Measurements from ENCODE around the gene KIF4A. TPM values are rescaled to one million over a fixed set of nuclear protein-coding genes. Genes with fewer than 3 reads are reported as not detected.
A peak's percentile ranks its signal among the peaks of the same experiment; 100 is the strongest.

KIF4A gene
- total RNA-seq, 1 experiment from 2014 or later, result 63.1 TPM

DNA sequence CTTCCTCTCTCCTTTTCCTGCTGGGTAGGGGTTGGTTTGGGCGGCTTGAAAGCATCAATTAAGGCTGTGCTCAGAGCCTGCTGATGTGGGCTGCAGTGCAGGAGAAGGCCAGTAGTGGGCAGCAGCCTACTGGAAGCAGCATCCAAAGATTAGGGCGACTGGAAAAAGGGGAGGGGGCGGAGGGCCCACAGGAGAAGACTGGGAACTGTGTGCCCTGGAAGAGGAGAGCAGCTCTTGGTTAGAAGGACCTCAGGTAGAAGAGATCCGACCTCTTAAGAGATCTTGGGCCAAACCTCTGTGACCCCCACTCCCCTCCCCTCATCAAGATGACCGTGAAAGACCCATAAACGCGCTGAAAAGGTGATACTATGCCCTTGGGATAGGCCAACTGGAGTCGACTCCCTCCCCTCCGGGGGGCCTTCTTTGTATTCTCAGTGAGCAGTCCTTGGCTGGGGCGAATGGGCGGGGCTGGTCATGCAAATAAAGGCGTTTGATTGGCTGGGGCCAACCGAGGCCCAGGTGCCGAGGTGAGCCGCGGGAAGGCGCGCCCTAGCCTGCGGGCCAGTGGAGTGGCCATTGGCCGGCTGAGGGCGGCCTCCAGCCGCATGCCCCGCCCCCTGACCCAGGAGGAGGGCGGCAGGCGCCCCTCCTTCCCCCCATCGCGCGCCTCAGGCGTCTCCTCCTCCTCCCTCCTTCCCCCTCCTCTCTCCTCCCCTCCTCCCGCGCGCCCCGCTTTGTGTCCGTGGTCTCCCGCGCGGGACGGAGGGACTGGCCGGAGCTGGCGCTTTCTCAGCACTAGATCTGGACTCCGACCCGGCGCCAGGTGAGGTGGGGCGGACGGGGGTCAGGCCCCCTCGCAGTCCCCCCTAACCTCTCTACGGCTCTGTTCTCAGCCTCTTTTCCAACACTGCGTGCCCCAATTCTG lies 164.8 kb downstream of the KIF4A start:
- Histone ChIP-seq H3K36me3 (peaks cover 2% of the 10 kb centered on the region; the same call in 1 of the 2 replicates), H3K27ac (peak overlapping the region; percentile 81), H3K4me3 (peak overlapping the region; percentile 82), H3K4me1 (peaks cover 8% of the 10 kb centered on the region; the same call in 1 of the 2 replicates), H3K9me3 (replicated peaks) (no peaks in the 10 kb centered on the region), H3K27me3 (no peaks in the 10 kb centered on the region)
- peak; percentile 92 to 95 for DNase-seq

DNA sequence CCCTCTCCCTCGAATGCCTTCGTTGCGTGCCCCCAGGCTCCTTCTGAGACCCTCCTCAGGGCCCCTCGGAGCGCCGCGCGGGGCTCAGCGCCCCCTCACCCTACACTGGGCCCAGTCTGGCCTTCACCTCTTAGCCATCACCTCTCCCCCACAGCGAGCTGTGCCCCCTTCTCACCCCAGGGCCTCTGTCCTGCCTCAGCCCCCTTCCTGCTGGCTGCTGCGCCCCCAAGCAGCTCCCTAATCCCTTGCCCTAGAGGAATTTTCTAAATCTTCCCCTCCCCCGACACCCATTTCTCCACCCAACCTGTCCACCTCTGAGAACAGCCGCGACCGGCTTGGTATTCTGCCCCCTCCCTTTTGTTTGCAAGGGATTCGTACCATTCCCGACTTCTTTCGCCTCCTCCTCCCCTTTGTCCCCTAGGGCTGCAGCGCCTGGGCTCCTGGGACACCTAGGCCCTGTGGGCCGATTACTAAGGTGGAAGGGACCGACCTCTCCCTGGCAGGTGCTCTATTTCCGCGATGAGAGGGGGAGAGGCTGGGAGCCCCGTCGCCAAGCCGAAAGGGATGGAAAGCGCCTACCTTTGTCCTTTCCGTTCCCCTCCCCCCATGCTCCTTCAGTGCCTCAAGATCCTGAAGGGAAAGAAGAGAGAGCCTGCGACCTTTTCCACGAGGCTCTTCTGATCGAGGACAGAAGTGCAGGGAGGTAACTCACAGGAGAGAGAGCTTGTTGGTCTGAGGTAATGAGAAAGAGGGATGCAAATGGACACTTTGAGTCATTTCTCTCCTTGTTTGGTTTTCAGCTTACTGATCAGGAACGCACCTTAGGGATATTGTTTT lies 165.7 kb downstream of the KIF4A start:
- DNase-seq, result peak in 1 of 2 experiments; percentile 36
- H3K4me3 ChIP-seq, result peak overlapping the region; percentile 82
- peaks cover 5% of the 10 kb centered on the region; the same call in 1 of the 2 replicates for H3K36me3 ChIP-seq
- H3K27ac ChIP-seq, result peak overlapping the region; percentile 81
- no peaks in the 10 kb centered on the region for H3K9me3 ChIP-seq (replicated peaks)
- peaks cover 8% of the 10 kb centered on the region; the same call in 1 of the 2 replicates for H3K4me1 ChIP-seq
- H3K27me3 ChIP-seq, result no peaks in the 10 kb centered on the region

DNA sequence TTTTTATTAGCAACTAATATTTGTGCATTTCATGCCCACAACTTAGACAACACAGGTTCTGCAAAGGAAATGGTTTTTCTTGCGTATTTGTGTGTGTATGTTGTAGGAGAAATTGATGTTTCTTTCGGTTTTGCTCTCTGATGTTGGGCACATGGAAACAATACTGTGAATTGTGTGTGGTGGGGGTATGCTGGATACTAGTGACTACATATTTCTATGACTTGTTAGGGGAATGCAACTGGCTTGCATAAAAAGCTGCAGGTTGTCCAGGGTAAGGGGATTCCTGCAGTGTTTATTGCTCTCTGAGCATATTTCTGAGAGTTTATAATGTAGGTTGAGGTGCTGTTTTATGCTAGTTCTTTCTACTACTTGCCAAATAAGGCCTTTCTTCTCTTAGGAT lies 166.4 kb downstream of the KIF4A start:
- DNase-seq, result no peak
- Histone ChIP-seq H3K36me3 (peaks cover 12% of the 10 kb centered on the region; the same call in 1 of the 2 replicates), H3K9me3 (replicated peaks) (no peaks in the 10 kb centered on the region), H3K27ac (no peak overlapping the region), H3K4me3 (peak overlapping the region; percentile 82), H3K4me1 (peaks cover 8% of the 10 kb centered on the region; the same call in 1 of the 2 replicates), H3K27me3 (no peaks in the 10 kb centered on the region)

DNA sequence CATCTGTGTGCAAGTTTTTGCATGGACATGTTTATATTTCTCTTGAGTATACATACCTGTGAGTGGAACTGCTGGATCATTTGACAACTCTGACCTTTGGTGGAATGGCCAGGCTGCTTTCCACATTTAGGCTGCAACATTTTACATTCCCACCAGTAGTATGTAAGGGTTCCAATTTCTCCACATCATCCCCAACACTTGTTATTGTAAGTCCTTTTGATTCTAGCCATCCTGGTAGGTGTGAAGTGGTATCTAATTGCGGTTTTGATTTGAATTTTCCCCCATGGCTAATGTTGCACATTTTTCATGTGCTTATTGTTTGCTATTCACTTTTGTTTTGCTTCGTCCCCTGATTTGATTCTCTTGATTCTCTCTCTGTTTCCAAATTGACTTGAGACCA lies 171.1 kb downstream of the KIF4A start:
- Histone ChIP-seq H3K27ac (no peak overlapping the region), H3K9me3 (replicated peaks) (no peaks in the 10 kb centered on the region), H3K36me3 (peaks cover 18% of the 10 kb centered on the region; the same call in 1 of the 2 replicates), H3K4me1 (peaks cover 3% of the 10 kb centered on the region; the same call in 1 of the 2 replicates), H3K27me3 (no peaks in the 10 kb centered on the region), H3K4me3 (no peak overlapping the region)
- no peak for DNase-seq

DNA sequence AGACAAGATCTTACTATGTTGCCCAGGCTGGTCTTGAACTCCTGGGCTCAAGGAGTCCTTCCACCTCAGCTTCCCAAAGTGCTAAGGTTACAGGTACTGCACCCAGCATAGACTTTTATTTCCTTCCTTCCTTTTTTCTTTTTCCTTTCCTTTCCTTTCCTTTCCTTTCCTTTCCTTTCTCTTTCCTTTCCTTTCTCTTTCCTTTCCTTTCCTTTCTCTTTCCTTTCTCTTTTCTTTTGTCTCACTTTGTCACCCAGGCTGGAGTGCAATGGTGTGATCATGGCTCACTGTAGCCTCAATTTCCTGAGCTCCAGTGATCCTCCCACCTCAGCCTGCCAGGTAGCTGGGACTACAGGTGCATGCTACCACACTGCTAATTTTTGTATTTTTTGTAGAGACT lies 174.1 kb downstream of the KIF4A start:
- no peaks in the 10 kb centered on the region for H3K9me3 ChIP-seq (replicated peaks)

DNA sequence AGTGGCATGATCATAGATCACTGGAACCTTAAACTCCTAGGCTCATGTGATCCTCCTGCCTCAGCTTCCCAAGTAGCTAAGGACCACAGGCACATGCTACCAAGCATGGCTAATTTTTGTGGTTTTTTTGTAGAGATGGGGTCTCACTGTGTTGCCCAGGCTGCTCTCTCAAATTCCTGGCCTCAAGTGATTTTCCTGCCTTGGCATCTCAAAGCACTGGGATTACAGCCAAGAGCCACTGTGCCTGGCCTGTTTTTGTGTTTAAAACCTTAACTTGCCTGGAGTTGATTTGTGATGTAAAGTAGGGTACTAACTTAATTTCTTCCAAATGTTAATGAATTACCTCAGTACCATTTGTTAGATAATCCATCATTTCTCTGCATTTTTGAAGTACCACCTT lies 177.1 kb downstream of the KIF4A start:
- H3K4me3 ChIP-seq, result no peak overlapping the region
- peaks cover 4% of the 10 kb centered on the region; the same call in 1 of the 2 replicates for H3K4me1 ChIP-seq
- no peak for DNase-seq
- peaks cover 9% of the 10 kb centered on the region; the same call in 1 of the 2 replicates for H3K36me3 ChIP-seq
- H3K9me3 ChIP-seq (replicated peaks), result no peaks in the 10 kb centered on the region
- H3K27me3 ChIP-seq, result no peaks in the 10 kb centered on the region
- H3K27ac ChIP-seq, result no peak overlapping the region

More for the DNA sequence above, 174.1 kb downstream of the KIF4A start:
- no peak for DNase-seq
- H3K4me3 ChIP-seq, result no peak overlapping the region
- peaks cover 19% of the 10 kb centered on the region for H3K36me3 ChIP-seq
- no peaks in the 10 kb centered on the region for H3K4me1 ChIP-seq
- no peak overlapping the region for H3K27ac ChIP-seq
- no peaks in the 10 kb centered on the region for H3K27me3 ChIP-seq

DNA sequence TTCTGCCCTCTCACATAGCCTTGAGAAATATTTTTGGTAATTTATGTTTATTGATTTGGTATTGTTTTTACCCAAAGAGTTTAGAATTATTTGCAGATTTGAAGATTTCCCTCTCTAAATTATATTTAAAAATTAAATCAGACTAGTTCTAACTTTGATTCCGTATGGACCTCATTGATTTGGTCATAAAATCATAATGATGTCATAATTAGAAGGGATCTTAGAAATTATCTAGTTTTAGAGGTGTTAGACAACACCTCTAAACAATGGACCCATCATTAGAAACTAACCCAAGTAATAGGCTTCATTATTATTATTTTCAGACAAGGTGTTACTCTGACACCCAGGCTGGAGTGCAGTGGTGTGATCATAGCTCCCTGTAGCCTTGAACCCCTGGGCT lies 178.8 kb downstream of the KIF4A start:
- Histone ChIP-seq H3K4me1 (peaks cover 4% of the 10 kb centered on the region; the same call in 1 of the 2 replicates), H3K9me3 (replicated peaks) (no peaks in the 10 kb centered on the region), H3K27me3 (no peaks in the 10 kb centered on the region), H3K27ac (no peak overlapping the region), H3K4me3 (no peak overlapping the region), H3K36me3 (peaks cover 9% of the 10 kb centered on the region; the same call in 1 of the 2 replicates)
- DNase-seq, result no peak

Other genes with a start within 250 kb of the KIF4A start
- not detected in 2 replicates for gene AWAT2, start 240.2 kb upstream of the KIF4A start, total RNA-seq (2014; rRNA removed; shearing (Covaris generic))
- gene OTUD6A, start 227.6 kb upstream of the KIF4A start, total RNA-seq (2014; rRNA removed; shearing (Covaris generic)), result not detected in 2 replicates
- gene IGBP1, start 156.7 kb upstream of the KIF4A start, total RNA-seq (2014; rRNA removed; shearing (Covaris generic)), result 62.1 and 66.4 TPM in 2 replicates
- gene DGAT2L6, start 112.6 kb upstream of the KIF4A start, total RNA-seq (2014; rRNA removed; shearing (Covaris generic)), result not detected in 2 replicates
- gene AWAT1, start 55.4 kb upstream of the KIF4A start, total RNA-seq (2014; rRNA removed; shearing (Covaris generic)), result not detected in 2 replicates
- 0.22 TPM in 1 of 2 replicates, not detected in the other for gene P2RY4, start 29.9 kb upstream of the KIF4A start, total RNA-seq (2014; rRNA removed; shearing (Covaris generic))
- gene ARR3, start 21.8 kb upstream of the KIF4A start, total RNA-seq (2014; rRNA removed; shearing (Covaris generic)), result not detected in 2 replicates
- gene RAB41, start 7.9 kb upstream of the KIF4A start, total RNA-seq (2014; rRNA removed; shearing (Covaris generic)), result not detected in 2 replicates
- 86.5 and 91.6 TPM in 2 replicates for gene PDZD11, start 177 bp upstream of the KIF4A start, total RNA-seq (2014; rRNA removed; shearing (Covaris generic))
- 0.08 TPM in 1 of 2 replicates, not detected in the other for gene GDPD2, start 133.2 kb downstream of the KIF4A start, total RNA-seq (2014; rRNA removed; shearing (Covaris generic))
- 50.1 and 67.5 TPM in 2 replicates for gene DLG3, start 154.7 kb downstream of the KIF4A start, total RNA-seq (2014; rRNA removed; shearing (Covaris generic))

Data from SJCRH30 (cell line).